ENCODE results near the gene TREML2.
"Not testable (repeated sequence)": the region's sequence is repeated elsewhere in the genome, so short reads cannot be mapped to it uniquely, and the experiment has no call there.

Gene TREML2

DNA sequence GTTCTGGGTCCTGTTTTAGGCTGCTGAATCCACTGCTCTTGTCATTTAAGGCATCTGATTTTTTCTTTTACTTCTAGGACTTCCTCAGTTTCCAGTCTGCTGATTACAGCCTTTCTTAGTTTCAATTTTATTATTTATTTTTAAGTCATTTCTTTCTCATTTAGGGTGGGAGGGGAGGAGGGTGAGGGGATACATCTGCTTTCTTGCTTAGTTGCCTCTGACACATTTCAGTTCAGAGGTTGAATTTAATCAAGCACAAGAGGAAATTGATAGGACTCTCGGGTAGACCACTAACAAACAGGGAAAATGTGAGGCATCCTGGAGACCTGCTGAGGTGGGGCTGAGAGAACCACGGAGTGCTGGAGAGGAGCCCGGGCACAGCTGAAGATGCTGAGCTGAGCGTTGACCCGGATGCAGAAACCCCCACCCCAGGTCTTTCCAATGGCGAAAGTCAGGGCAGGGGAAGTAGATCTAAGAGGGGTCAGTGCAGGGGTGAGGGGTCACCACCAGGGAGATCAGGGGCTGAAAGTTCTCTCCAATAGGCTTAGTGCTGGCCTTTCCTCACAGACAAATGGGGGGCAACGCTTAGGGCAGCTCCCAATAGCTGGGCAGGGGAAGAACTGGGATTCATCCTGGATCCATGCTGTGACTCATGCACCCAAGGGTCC lies 7.6 kb upstream of the TREML2 start:
- no peak for DNase-seq (ENCODE audit: low read depth)

DNA sequence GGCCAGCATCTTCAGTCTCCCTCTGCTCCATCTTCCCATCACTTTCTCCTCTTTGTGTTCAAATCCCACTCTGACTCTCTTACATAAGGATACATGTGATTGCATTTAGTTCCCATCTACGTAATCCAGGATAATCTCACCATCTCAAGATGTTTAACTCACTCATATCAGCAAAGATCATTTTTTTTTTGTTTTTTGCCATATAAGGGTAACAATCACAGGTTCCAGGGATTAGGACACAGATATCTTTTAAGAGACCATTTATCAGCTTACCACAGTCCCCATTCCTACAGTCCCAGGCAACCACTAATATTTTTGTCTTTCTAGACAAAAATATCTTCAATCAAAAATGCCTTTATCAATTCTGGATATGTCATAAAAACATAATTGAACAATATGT lies 3.2 kb upstream of the TREML2 start:
- no peak for DNase-seq (ENCODE audit: low read depth)

DNA sequence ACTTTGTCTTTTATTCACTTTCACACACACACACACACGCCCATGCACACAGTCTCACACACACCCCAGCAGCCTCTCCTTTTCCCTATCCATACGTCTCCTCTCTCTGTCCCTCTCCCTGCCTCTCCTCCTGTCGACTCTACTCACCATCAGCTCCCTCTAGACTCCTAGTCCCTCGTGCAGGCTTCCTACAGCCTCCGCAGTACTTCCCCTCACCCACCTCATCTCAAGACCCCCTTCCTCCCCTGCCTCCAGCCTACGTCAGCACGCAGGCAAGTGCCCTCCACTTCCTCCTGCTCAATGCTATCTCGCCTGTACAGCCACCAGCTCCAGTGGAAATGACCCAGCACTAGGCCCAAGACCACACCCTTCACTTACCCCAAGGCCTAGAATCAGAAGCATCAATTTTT lies 820 bp upstream of the TREML2 start:
- peak; percentile 98 for DNase-seq (ENCODE audit: low read depth)

GRCh38 chr6:41200296-41200900 lies 551 bp downstream of the TREML2 start:
- DNase-seq (ENCODE audit: low read depth), result peak; percentile 98

GRCh38 chr6:41199552-41200246 lies 1.2 kb downstream of the TREML2 start:
- DNase-seq (ENCODE audit: low read depth), result no peak

GRCh38 chr6:41197234-41197633 lies 3.7 kb downstream of the TREML2 start:
- no peak for DNase-seq (ENCODE audit: low read depth)

DNA sequence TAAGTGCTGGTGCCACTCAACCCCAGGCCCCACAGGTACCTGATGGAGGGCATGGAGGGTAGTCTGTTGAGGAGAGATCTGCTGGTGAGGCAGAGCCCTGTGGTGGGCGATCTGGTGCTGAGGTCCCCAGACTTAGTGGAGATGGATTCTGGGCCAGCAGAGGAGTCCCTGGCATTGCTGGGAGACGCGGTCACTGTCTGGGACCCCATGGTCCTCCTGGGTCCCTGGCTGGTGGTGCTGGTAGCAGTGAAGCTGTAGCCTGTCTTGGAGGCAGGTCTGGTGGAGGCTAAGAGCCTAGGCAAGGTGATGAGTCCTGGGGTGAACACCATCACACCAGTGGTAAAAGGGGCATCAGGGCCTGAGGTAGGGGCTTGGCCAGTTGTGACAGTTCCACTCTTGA lies 6.6 kb downstream of the TREML2 start:
- DNase-seq (ENCODE audit: low read depth), result no peak

- DNase-seq (ENCODE audit: low read depth), result no peak
These were observed 7.1 kb downstream of the TREML2 start for GRCh38 chr6:41193884-41194283.

- DNase-seq (ENCODE audit: low read depth), result no peak
These were observed 7.7 kb downstream of the TREML2 start for GRCh38 chr6:41193171-41193734.

- no peak for DNase-seq (ENCODE audit: low read depth)
These were observed 9.4 kb downstream of the TREML2 start for GRCh38 chr6:41191569-41191968.

DNA sequence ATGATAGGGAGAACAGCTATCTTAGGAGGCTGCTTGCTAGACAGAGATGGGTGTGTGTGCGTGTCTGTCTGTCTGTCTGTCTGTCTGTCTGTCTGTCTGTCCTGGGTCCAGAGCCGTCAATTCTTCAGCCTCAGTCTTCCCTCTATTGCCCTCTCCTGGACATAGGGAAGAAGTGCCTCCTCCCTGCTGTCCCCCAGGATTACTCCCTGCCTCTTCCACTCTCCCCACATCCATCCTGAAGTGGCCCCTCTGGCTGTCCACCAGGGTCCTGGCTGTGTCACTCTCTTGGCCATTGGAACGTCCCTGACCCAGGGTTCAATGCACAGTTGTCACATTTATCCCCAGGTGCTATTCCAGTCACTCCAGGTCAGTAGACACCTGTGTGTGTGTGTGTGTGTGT lies 10.2 kb downstream of the TREML2 start:
- no peak for DNase-seq (ENCODE audit: low read depth)

GRCh38 chr6:41189967-41190366 lies 11.0 kb downstream of the TREML2 start:
- DNase-seq (ENCODE audit: low read depth), result no peak

GRCh38 chr6:41189046-41189445 lies 11.9 kb downstream of the TREML2 start:
- not testable (repeated sequence) for DNase-seq (ENCODE audit: low read depth)

DNA sequence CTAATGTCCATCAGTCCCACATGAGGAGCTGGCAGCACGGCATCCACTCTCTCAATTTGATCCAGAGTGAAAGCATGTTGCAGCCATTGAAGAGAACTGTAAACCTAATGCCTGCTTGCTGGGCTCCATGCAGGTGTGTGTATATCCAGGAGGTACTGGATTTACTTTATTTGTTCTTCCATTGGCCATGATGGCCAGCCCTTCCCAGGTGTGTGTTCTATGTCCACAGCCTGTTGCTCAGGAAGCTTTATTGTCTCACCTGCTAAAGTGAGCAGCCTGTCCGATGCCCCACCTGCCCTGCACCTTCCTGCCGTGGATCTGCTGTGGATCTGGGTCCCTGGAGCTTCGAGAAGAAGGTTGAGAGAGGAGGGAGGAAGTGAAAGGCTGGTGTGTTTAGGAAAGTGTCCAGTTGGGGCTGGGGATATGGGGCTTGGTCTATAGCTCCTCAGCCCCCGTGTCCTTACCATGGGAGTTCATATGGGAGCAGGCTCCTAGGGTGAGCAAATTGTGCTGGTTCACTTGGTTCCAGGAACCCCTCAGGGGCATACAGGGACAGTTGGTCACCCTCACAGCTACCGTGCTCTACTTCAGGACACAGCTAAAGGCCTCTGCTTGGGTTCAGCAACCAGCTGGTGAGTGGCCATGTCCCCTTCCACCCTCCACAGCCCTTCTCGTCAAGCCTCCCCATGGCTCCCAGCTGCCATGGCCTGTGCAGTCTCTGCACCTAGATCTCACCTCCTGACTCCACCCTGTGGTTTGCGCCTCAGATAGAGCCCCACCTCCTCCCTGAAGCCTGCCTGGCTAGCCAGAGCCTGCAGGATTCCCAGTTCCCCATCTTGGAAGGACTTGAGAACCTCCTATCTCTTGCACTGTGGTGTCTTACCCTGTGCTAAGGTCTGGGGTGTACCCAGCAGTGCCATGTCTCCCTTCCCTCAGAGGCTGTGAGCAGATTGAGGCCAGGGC lies 12.7 kb downstream of the TREML2 start:
- no peak for DNase-seq (ENCODE audit: low read depth)

DNA sequence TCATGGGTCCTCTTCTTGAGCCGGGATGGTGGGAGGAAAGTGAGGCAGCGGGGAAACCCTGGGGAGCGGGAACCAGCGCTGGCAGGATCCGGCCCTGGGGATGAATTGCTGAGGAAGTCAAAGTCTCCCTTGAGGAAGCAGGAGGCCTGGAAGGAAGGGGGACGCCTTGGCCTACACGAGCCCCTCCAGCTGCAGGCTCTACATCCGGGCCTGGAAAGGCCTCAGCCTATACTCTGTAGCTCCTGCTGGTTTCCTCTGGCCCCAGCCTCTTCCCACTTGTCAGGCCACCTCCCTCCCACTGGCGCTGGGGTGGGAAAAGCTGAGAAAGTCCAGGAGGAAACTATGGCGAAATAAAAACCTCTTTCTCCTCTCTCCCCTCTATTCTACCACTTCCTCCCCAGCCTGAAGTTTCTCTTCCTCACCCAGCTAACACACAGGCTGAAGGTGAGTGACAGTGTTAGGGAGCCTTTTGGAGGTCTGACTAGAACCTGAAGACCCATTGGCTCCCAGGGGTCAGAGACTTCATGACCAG lies 14.9 kb downstream of the TREML2 start:
- no peak for DNase-seq (ENCODE audit: low read depth)

- DNase-seq (ENCODE audit: low read depth), result no peak
These were observed 16.2 kb downstream of the TREML2 start for GRCh38 chr6:41184761-41185160.

DNA sequence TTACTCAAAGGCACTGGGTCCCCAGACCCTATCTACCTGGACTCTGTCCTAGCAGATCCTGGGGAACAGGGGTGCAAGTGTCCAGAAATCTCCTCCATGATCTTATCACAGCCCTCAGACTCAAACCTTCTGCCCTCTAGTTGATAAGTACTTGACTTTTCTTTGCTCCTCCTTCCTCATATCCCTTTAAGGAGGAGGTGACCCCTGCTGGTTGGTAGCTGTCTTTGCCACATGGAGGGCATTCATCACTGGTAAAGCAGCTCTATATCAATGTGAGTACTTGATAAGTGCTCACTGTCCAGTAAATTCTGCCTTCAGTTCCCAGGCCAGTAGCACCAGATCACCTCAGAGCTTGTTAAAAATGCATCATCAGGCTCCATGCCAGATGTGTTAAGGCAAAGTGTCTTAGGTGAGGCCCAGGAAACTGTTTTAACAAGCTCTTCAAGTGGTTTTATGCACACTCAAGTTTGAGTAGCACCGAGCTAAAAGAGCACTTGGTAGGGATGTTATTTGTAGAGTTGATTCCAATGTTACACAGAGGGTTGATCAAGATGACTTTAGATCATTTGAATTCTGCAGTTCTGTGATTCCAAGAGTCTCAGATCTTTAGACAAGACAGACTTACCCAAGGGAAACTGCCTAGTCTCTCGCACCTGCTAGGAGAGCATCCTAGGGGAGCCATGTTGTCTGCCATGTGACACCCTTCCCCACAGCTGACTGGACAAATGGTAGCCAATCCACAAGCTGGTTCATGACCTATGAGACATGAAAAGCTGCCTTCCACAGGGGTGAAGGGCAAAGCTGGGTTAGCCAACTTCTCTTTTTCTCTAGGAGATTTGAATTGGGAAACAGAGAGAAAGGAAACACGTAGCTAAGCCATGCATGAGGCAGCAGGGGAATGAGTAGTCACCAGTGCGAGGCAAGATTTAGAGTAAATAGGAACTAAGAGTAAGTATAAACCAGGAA lies 18.6 kb downstream of the TREML2 start:
- no peak for DNase-seq (ENCODE audit: low read depth)

DNA sequence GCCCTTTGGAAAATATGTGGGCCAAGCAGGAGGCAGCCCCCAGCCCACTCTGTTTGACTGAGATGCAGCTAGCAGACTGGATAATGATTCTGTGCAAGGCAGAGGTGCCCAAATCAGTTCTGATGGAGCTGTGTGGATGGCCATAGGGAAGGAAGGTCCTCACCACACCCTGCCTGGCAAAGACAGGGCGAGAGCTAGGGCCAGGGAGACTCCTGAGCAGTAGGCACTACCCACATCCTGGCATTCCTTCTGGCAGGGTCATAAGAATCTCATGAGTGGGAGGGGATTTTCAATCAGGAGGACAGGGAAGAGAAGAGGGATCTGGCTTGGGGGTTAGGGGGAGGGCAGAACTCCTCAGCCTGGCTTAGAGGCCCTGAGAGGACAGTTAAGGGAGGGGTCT lies 19.4 kb downstream of the TREML2 start:
- DNase-seq (ENCODE audit: low read depth), result no peak

DNA sequence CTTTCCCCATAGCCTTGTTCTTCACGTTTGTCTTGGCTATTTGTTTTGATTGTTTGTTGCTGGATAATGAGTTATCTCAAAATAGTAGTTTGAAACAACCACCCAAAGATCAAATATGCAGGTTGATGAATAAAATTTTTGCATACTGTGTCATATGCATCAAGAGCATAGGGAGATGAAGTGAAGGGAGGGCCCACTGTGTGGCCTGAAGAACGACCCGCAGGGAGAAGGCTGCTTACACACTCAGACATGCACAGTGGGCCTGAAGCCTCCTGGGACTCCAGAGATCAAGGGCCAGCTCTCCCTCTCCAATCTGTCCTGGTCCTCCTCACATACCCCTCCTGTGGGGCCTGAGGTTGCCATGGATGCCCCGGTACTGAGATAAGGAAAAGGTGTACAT lies 21.8 kb downstream of the TREML2 start:
- DNase-seq (ENCODE audit: low read depth), result no peak

DNA sequence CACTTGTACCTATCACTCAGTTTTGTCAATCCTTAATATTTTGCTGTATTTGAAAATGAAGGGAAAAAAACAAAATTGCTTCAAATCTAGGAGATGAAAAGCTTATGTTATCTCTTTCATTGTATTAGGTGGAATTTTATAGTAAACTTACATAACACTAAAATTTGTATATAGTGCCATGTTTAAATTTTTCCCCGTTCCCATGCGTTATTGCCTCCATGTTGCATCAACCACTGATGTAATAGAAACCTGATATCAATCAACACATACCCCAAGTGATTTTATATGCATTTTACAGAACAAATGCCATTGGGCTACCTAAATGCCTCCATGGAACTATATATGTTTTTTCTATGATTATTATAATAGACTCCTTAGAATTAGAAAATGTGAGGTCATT lies 23.3 kb downstream of the TREML2 start:
- DNase-seq (ENCODE audit: low read depth), result no peak

GRCh38 chr6:41177287-41177686 lies 23.7 kb downstream of the TREML2 start:
- DNase-seq (ENCODE audit: low read depth), result no peak
